HG03039 (cell line): ENCODE results near the gene MFRP.

ENCODE experiments used
- ATAC-seq: cut with Tn5 transposase; IDR thresholded peaks from one replicate; pipeline ENCODE4 v1.9.1; 2021; ENCODE audit warnings: mild to moderate bottlenecking, moderate library complexity; ENCODE audit not compliant: unreplicated experiment

MFRP gene

GRCh38 chr11:119373059-119373920 lies 26.8 kb upstream of the MFRP start:
- no peak for ATAC-seq

- no peak for ATAC-seq
Measured at GRCh38 chr11:119372260-119373058, 26.0 kb upstream of the MFRP start.

GRCh38 chr11:119371778-119372182 lies 25.3 kb upstream of the MFRP start:
- no peak for ATAC-seq

GRCh38 chr11:119371067-119371601 lies 24.6 kb upstream of the MFRP start:
- no peak for ATAC-seq

GRCh38 chr11:119370486-119371046 lies 24.1 kb upstream of the MFRP start:
- ATAC-seq, result no peak

GRCh38 chr11:119369132-119369925 lies 22.8 kb upstream of the MFRP start:
- ATAC-seq, result no peak

GRCh38 chr11:119368121-119369034 lies 21.9 kb upstream of the MFRP start:
- ATAC-seq, result no peak

- ATAC-seq, result no peak
Measured at GRCh38 chr11:119367661-119368120, 21.2 kb upstream of the MFRP start.

GRCh38 chr11:119366690-119367620 lies 20.4 kb upstream of the MFRP start:
- no peak for ATAC-seq

GRCh38 chr11:119365071-119365591 lies 18.6 kb upstream of the MFRP start:
- ATAC-seq, result no peak

GRCh38 chr11:119363851-119364590 lies 17.5 kb upstream of the MFRP start:
- peak; percentile 48 for ATAC-seq

GRCh38 chr11:119363081-119363850 lies 16.8 kb upstream of the MFRP start:
- no peak for ATAC-seq

- ATAC-seq, result no peak
Measured at GRCh38 chr11:119362741-119363080, 16.2 kb upstream of the MFRP start.

- ATAC-seq, result no peak
Measured at GRCh38 chr11:119361941-119362725, 15.6 kb upstream of the MFRP start.

GRCh38 chr11:119361056-119361787 lies 14.7 kb upstream of the MFRP start:
- no peak for ATAC-seq
